EL (cell line): Measurements from ENCODE around the gene NSF.
"Not testable (repeated sequence)": the region's sequence is repeated elsewhere in the genome, so short reads cannot be mapped to it uniquely, and the experiment has no call there.

Experiments
- DNase-seq: peaks from one replicate; pipeline ENCODE4 v3.0.0-alpha.2; 2016

The NSF gene

DNA sequence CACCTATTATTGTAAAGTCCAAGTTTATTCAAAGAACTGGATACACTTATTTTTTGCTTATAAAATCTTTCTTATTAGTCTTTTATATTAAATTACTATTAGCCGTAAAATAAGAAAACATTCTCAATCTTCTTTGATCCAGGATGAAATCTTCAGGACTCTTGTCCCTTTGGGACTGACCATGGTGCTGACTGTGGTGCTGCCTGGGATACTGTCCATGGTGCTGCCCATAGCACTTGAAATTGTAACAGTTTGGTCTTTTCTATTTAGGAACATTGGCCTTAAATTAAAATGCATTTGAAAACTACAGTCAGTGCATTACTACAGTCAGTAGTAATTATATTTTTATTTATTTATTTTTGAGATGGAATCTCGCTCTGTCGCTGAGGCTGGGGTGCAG, 41.7 kb downstream of the NSF start:
- DNase-seq: not testable (repeated sequence)

DNA sequence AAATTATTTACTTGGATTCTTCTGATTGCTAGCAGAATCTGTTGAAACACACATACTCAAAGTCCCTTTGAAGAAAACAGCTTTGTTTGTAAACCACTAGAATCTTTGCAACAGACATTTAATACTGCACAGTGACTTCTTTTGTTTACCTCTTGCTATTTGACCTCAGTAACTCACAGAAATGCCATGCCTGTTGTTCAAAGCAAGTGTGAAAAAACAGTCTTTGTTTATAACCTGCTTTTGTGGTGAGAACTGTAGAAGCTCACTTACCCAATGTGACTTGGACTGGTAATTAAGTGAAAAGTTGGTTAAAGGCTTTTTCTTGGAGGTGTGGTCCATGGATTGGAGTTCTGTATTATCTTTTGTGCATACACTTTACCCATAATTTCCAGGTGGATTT, 44.4 kb downstream of the NSF start:
- DNase-seq: not testable (repeated sequence)

DNA sequence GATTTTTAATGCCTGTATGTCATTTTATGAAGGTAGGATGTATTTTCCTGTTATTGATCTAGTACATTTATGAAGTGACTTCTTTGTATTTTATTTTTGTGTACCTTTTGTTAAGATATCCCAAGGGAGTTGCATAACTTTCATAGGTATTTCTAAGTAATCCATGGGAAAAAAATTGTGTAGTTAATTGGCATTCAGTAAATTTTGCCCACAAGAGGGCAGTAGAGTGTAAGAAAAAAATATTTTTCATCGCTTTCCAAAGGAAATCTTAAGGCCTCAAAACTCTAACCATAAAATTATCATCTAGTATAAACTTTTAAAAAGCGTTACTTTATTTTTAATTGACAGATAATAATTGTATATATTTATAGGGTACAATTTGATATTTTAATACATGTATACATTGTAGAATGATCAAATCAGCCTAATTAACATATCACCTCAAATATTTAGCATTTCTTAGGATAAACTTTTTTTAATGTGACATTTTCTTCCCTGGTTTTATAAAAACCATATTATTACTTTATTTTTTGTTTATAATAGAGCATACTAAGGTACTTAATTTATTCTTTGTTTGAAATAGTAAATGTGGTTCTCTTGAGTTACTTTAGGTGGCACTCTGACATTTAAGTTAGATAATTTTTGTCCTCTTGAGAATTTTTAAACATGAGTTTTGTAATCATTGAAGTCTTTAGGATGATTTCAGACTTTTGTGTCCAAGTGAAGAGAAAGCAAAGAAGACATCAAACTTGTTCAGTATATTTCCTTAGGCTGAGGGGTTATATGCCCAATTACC, 51.6 kb downstream of the NSF start:
- not testable (repeated sequence) for DNase-seq

DNA sequence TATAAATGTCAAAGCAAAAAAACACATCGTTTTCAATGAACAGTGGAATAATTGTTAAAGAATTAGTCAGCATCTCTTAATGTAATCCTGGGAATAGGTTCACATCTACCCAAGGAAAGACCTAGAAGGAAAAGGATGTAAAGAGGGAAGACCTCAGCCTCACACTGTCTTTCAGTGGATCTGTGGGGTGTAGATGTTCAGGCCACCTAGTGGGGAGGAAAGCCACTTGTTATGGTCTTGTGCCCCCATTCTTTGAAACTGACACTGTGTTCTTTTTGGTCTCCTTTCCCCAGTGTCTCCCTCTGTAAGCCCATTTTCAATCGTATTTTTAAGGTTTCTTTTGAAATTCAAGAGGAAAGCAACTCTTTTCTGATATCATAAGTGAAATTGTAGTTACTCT, 56.8 kb downstream of the NSF start:
- DNase-seq: not testable (repeated sequence)

DNA sequence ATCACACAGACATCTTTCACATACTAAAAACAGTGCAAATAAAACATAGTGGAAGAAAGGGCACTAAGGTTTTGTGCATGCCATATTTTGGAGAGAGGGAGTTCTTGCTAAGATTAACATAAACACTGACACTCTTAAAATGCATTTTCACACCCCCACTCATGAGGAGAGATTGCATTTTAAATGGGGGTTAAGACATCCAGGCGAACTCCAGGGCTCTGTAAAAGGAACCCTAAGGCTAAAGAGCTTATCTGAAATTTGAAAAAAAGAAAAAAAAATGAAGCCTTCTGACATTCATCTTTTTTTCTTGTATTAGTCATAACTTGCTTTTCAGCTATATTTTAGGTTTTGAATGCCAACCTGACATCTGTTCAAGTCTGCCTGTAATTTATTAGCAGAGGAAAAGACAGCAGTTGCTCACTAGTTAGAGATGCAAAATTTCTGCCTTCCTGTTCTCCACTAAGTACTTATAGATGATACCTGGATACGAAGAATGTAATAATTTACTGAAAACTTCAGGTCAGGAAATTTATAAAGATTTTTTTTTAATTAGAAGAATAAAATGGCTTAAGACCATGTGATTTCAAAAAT, 57.3 kb downstream of the NSF start:
- DNase-seq: not testable (repeated sequence)

DNA sequence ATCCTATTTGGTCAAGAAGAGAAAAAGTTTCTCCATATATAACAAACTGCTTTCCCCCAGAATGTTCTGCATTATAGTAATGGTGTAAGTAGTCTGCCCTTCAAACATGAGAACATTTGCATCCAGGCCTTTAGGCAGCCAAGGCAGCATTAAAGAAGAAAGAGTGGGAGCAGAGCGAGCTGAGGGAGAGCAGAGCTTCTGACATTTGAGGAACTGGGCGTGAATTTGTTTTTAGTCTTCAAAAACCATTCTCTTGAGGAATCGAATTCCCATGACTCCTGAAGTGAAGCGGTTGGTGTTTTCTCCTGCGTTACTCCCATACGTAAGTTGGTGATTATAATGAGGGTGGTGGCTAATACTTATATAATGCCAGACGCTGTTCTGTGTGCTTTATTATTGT, 58.8 kb downstream of the NSF start:
- DNase-seq: not testable (repeated sequence)

DNA sequence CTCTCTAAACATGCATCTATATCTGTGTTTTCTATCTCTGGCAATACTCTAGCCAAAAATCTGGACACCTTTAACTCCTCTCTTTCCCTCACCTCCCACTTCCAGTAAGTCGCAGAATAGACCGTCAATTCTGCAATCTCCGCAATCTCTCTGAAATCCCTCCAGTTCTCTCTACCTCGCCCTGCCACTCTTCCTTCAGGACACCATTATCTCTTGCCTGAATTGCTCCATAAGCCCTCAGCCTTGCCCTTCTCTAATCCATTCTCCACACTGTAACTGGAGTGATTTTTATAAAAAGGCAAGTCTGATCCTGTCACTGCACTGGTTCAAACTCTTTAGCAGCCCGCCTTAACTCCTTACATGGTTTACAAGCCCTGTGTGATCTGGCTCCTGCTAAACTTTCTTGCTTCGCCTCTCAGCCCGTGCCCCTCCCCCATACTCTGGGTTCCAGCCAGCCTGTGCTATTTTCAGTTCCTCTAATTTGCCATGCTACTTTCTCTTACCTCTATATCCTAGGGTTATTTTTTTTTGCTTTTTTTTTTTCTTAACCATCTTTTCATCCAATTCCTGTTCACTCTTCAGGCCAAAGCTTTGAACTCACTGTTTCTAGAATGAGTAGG, 61.7 kb downstream of the NSF start:
- not testable (repeated sequence) for DNase-seq

DNA sequence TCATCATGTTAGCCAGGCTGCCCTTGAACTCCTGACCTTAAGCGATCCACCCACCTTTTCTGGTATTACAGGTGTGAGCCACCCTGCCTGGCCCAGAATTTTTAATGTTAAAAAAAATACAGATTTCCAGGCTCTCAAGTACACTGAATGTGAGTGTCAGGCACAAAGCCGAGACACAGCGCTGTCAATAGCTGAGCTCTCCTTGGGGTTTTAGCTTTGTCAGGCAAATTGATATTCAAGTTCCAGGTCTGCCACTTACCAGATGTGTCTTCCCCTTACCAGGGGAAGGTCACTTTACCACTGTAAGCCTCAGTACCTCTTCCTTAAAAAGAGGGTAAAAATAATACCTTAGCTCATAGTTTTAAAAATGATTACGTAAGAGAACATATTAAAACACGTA, 67.8 kb downstream of the NSF start:
- not testable (repeated sequence) for DNase-seq

DNA sequence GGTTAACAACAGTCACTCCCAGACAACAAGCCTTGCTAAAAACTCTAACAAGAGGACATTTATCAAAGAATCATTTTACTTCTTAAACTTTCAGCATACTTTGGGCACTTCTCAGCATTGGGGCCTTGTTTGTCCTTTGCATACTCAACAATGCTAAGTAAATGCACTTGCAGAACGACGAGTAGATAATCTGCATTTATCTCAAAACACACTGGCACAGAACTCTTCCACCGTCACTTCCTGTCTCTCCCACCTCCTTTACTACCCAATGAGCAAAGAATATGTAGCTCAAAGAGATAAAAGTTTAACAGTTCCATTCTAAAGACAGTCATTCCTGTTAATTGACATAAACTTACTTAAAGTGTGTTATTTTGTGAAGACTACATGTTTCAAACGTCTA, 69.2 kb downstream of the NSF start:
- not testable (repeated sequence) for DNase-seq

DNA sequence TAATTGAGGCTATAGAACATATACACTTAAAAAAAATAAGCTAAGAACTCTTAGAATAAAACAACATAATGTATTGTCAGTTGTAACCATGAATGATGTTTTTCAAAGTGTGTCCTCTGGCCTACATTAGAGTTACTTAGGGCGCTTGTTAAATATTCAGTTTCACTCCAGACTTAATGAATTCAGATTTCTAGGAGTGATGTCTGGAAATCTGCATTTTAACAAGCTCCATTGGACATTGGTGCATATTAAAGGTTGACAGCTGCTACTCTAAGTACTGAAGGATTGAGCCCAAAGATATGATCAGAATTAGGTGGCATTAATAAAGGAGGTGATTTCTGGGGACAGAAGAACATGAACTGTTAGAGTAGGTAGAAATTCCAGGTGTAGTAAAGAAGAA, 72.7 kb downstream of the NSF start:
- DNase-seq: not testable (repeated sequence)

DNA sequence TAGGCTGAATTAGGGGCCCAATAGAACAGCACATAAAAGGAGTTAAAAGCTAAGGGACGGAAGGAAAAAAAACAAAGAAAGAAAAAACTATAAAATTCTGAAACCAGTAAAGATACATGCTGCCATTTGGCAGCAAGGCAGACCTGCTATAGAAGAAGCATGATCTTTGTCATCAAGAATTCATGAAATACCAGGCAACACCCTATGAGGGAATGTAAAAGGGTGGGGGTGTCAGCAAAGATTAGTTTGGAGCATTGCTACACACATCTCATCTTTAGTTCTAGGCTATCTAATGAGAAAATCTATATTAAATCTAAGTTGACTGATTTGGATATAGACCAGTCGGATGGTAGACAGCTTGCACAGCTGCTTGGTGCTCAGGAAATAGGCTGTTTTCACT, 73.1 kb downstream of the NSF start:
- DNase-seq: not testable (repeated sequence)

DNA sequence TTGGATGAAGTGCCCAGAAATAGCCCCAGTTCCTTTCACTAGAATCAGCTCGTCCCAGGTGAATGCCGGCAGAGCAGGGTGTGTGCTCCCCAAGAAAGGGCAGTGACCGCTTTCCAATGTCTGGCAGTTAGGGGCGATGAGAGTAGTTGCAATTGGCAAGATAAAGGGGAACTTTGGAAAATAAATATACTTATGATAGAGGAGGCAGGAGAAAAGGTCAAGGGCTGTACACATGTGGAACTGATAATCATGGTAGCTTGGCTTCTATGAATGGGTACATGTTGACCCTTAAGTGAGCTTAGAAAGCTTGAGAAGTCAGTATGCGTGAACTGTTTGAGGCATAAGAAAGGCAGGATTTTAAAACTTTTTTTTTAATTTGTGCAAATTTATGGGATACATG, 75.5 kb downstream of the NSF start:
- not testable (repeated sequence) for DNase-seq

DNA sequence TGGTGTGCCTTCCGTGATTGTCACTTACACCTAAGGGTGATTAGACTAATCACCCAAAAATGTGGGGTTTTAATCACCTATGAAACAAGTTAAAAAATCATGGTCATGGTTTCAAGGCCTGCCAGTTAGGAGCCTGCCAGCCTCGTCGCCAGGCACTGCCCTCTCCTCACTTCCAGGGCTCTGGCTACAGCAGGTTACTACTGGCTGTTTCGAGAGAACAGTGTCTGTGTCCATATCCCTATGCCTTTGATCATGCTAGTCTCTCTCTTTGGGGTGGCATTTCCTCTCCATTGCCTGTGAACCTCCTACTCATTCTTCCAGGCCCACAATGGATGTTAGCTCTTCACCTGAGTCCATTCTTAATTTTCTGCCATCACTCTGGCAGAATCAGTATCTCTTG, 80.3 kb downstream of the NSF start:
- DNase-seq: not testable (repeated sequence)

DNA sequence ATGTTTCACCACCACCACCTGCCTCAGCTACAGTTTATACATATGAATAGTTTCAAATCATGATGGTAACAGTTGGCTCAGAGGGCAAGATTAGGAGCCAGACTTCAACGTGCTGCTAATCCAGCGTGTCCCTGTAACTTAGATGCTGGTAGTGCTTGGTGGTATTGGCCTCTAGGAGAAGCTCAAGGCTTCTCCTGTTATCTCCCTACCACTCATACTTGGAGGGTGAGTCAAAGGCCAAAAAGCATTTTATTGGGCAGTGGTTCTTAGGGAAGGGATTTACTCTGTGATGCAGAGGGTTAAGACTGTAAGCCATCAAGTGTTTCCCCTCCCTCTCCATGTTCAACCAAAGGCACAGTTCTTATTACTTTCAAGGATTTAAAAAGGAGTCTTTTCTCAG, 82.3 kb downstream of the NSF start:
- not testable (repeated sequence) for DNase-seq

DNA sequence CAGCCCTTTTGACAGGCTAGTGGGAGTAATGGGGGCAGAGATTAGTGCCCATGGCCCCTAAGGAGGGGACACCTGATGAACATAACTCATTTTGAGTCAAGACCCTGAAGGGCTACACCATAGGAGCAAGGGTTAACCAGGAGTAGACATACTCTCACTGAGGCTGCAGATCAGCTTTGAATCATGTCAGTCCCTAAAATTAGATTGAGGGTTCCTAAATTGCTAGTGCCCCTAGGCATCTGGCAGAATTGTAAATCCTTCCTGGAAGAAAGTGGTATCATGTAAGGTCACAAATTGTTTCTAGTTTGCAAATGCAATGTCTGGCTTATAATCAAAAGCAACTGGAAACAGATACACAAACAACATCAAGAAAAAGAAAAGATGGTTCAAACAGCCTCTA, 87.3 kb downstream of the NSF start:
- not testable (repeated sequence) for DNase-seq

DNA sequence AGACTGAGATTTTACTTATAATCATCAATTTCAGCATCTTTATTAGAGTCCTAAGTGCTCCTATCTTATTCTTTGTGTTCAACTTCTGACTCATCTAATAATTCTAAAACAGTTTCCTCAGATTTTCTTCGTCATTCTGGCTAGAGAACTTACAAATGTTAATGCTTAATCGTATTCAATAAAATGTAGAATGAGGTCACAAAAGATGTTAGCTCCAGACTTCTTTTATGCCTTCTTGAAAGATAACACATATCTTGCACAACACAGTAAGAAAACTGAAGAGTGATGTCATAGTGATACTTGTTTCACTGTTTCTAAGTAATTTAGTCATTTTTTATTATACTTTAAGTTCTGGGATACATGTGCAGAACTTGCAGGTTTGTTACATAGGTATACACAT, 93.2 kb downstream of the NSF start:
- DNase-seq: not testable (repeated sequence)

DNA sequence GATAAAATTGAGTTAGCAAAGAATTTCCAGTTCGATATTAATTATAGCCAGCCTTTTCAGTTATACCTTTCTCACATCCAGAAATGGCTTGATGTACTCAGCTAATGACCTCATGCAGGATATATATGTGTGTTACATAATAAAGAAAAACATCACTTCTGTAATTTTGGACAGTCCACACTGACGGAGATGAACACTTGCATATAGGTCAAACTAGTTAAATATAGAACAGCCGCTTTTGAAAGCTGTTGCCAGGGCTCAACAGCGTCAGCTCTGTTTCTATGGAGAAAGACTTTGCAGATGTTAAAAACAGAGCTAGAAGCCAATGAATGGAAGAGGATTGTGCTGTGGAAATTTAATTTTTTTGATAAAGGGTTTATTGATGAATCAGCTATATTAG, 94.8 kb downstream of the NSF start:
- DNase-seq: not testable (repeated sequence)

DNA sequence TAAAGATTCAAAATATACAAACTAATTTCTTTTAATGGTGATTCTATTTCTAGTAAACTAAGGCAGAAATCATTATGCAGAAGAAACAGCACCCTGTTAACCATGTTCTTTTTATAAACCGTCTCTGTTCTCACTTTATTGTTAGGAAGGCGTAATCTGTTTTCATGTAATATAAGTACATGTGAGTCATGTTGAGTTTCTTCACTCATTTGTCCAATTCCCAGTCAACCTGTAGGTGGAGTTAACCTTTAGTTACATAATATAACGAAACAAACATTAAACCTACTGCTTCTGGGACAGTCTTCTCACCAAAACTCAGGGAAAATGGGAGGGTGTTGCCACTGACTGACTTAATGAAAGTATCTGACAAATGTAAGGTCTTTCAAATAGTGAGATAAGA, 101.7 kb downstream of the NSF start:
- not testable (repeated sequence) for DNase-seq

DNA sequence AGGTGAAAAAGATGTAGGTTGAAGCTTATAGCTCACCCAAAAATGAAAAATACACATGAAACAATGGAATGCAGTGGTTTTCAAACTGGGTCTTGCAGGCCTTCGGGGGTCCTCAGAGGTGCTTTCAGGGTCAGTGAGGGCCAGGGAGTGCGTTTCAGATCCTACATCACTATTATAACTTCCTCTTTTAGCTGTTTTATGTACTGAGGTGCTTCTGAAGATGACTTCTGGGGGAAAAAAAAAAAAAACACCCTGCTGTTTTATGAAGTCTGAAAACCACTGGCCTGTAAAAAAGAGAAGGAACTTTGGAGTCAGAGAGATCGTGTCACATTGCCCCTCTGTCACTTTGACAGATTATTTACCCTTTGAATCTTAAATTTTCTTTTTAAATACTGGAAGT, 102.8 kb downstream of the NSF start:
- DNase-seq: not testable (repeated sequence)

DNA sequence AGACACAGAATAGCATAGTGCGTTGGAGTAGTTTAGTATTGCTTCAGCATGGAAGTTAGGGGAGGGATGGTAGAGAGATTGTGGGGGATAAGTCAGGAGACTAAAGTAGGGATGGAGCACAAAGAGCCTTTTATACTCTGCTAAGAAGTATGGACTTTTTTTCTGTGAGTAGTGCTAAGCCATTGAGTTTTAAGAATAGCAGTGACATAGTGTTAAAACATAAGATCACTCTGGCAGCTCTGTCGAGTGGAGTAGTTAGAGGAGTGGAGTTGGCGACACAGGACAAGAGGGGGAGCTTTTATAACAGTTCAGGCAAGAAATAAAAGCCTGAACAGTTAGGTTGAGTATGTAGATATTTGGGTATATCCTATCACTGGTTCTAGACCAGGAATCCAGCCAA, 106.1 kb downstream of the NSF start:
- DNase-seq: not testable (repeated sequence)

DNA sequence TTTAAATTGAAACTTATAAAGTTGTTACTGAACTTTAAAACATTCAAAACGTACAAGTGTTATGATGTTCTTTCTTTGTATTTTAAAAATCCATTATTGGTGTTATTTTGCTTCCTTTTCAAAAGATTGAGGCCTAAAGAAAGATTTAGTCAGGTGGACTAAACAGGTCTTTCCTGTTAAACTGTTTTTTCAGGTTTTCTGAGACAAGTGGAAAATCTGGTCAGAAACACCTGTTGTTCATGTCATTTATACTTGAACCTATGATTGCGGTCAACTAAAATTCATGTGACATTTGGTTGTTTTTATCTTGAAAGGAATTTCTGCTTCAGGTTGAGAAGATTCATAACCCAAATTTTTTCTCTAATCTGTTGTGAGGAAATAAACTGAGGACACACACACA, 108.5 kb downstream of the NSF start:
- DNase-seq: not testable (repeated sequence)

DNA sequence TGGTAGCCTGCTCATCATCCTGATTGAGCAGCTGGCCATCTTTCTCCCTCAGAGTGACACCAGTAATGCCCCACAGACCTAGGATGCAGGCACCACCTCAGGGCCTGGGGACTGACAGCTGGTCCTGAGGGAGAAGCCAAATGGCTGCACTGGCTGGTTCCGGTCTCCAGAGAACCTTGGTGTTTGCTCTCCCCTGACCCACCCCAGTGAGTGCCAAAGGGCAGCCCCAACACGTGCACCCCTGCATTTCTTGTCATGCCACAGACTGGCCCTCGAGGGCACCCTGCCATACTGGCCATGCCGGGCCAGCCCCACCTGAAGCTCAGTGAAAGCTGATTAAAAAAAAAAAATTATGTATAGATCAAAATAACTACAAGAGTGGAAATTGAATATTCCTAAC, 127.5 kb downstream of the NSF start:
- DNase-seq: no peak

DNA sequence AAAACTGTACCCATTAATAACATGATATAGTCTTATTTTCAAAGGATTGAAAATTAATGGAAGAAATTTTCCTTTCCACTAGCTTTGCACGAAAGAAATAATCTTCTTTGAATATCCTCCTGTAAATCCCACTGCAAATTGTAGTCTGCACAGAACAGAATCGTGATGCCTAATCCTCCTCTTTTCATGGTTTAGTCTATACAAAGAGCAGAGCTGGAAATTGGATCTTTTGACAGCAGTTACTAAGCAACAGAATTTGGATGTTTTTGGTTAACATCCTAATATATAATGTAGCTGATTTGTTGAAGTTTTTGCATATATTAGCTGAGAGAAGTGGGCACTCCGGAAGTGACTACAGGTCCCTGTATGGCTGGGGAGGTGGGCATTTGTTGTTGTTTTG, 129.4 kb downstream of the NSF start:
- DNase-seq: no peak

DNA sequence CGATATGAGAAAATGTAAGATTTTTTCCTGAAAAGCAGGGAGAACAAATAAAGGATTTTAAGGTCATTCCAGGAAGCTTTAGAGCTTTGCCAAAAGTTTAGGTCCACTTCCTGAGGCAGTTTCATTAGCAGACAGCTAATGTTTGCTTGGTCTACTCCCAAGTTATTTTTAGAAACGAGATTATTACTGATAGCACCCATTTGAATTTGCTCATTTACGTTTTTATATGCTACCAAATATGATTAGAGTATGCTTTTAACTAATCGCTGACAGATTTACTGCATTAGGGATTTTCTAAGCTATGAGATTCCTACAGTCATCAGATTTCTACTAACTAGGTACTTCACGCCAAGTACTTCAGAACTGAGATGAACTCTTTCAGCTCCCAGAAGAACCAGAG, 129.9 kb downstream of the NSF start:
- DNase-seq: no peak
